Epithelial cell of proximal tubule (primary cell): ENCODE data around the gene MYO1B. TPM values are rescaled to one million over a fixed set of nuclear protein-coding genes. Genes with fewer than 3 reads are reported as not detected.

Source experiments
- DNase-seq: peaks from one replicate; pipeline ENCODE4 v3.0.0-alpha.2; 2011; ENCODE audit warnings: low read depth
- H3K4me3 ChIP-seq: 2 replicates; pipeline ENCODE4 v1.5.1; 2011; ENCODE audit warnings: low read depth, mild to moderate bottlenecking, low read length
- CTCF ChIP-seq: conservative IDR thresholded peaks from 2 replicates; pipeline ENCODE4 v1.5.1; 2012; ENCODE audit warnings: low read depth, mild to moderate bottlenecking, low read length
- total RNA-seq: library from RNA; depleted of rRNA; stranded (reverse); fragments of >200 nt; gene quantifications from 2 replicates; pipeline ENCODE4 v1.2.3, GENCODE V29; 2015

Gene MYO1B
- 66.5 and 69.6 TPM in 2 replicates for total RNA-seq

DNA sequence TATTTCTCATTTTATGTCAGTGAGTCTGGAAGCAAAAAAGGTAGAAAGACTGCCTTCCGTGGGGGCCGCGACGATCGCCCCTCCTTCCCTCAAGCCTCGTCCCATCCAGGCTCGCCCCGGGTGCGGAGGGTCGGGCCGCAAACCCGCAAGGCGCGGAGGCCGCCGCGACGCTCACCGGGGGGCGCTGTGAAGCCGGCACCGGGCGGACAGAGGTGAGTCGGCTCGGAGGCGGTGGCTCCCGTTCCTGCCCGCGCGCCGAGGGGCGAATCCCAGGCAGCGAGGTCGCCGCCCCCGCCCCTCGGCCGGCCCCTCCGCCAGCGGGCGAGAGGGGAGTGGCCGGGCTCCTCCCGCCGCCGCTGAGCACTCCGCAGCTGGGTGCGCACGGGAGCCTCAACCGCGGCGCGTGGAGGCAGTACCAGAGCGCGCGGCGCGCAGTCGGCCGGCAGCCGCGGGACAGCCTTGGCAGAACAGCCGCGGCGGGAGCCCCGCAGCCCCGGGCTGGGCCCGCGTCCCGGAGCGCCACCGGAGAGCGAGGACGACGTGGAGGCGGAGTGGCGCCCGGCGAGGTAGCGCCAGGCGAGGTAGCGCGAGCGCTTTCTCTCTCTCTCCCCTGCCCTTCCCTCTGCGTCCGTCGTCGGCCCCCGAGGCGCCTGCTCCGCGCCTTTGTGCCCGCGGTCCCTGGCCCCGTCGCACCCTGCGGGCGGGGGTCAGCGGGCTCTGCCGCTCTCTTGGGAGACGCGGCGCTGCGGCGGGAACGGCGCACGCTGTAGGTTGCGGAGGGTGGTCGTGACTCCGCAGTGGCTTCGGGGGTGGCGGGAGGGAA, at the start of gene MYO1B:
MYO1B (plus strand) TSS at position 359 of the 823 bp plus-strand sequence. CDS start 31,492 bp downstream, outside the sequence.
- no peak for DNase-seq
- peak; percentile 44 for TF ChIP-seq CTCF
- peak within 1 kb of the TSS; percentile 71 for H3K4me3 ChIP-seq

DNA sequence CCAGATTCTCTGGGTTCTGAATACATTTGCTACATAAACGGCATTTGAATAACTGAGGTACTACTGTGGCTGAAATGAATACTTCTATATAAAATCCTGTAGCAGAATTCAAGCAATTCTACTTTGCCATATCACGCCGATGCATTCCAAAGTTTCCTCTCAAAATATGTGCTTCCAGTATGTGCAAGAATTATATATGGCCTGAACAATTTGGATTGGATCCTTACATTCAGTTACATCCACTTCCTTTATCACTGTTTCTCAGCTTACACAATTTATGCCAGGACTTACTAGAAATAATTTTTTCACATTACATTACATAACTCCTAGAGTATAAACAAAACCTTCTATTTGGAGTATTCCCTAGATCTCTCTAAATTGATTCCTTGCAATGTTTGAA, 48.1 kb upstream of the MYO1B start:
- no peak overlapping the region for H3K4me3 ChIP-seq
- no peak for TF ChIP-seq CTCF
- DNase-seq: no peak

GRCh38 chr2:191198271-191198670, 46.9 kb upstream of the MYO1B start:
- no peak for DNase-seq
- H3K4me3 ChIP-seq: no peak overlapping the region
- TF ChIP-seq CTCF: no peak

DNA sequence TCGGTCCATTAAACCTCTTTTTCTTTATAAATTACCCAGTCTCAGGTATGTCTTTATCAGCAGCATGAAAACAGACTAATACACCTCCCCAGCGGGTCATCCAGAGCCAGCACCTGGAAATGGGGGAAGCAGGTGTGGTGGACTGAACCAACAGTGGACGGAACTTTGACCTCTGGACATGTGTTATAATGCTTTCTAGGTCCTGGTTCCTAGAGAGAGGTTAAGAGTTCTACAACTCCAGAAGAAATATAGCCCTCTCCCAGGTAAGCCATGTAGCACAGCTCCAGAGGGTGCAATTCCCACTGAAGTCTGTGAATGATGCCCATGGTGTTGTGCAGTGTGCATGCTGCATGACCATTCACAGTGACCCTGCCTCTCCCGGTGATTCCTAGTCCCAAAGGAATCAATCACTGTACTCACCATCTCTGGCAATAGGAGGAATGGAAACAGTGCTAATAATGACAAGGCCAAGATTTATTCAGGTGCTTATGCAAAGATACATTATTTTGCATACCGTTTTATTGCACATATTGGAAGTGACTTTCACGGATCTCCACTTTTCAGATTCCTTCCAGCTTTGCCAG, 45.2 kb upstream of the MYO1B start:
- TF ChIP-seq CTCF: no peak
- DNase-seq: no peak
- no peak overlapping the region for H3K4me3 ChIP-seq

DNA sequence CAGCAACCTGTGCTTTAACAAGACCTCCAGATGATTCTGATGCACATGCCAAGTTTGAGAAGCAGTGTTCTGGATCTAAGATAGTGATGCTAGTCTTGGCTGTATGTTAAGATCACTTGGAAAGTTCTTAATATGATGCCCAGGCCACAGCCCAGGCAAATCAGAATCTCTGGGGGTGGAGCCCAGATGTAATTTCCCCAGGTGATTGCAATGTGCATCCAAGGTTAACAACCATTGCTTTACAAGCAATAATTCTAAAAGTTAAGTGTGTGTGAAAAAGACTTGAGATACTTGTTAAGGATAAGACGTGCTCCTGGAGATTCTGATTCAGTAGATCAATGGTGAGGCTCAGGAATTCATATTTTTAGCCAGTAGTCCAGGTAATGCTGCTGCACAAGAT, 44.3 kb upstream of the MYO1B start:
- DNase-seq: no peak
- TF ChIP-seq CTCF: no peak
- H3K4me3 ChIP-seq: no peak overlapping the region

DNA sequence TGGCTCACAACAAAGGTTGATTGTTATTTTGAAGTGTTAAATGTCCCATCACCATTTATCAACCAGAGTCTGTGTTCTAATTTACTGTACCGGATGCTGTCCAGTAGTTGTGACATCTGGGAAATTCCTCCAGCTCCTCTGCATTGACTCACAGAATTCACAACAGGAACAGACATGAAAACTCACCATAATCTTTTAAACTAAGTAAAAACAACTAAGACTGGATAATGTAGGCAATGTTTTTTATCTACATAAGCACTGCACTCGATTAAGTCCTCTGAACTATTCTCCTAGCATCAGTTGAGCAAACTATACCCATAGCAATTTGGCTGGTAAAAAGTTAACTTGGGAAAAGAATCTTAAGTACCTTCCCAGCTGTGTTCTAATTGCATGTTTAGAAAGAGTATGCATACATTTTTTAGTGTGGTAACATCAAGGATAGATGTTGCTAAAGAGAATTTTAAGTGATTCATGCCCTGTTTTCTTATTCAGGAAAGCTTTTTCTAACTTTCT, 42.9 kb upstream of the MYO1B start:
- peak; percentile 68 for DNase-seq
- TF ChIP-seq CTCF: no peak
- no peak overlapping the region for H3K4me3 ChIP-seq
